Pancreas (tissue), 10 donors: ENCODE results near the gene ABCB1. TPM values are rescaled to one million over a fixed set of nuclear protein-coding genes. Genes with fewer than 3 reads are reported as not detected.

Source experiments
- ATAC-seq, 4 donors: fragments of 200-7000 bp; cut with Tn5 transposase; one replicate each; pipeline versions ENCODE4 v1.8.0 to v1.9.1; 2020; ENCODE audit warnings: mild to moderate bottlenecking in 4 of 4, moderate library complexity in 4 of 4
- DNase-seq, 6 donors: peaks; one replicate each; pipeline ENCODE4 v3.0.0-alpha.2; 2020
- FAIRE-seq: peaks from 2 replicates; lab custom pipeline; 2012; peaks lifted over from hg19 to GRCh38; lab: Jason Lieb, UNC
- H3K27ac ChIP-seq, 4 donors: fragments of 200-600 bp; sonication (generic); 1 replicate in 3 of 4; 2 replicates in 1 of 4; pipeline versions ENCODE4 v1.5.0 to v1.8.0; 2020
- H3K27me3 ChIP-seq, 4 donors: fragments of 200-600 bp; one replicate each; pipeline ENCODE4 v1.8.0; 2021
- H3K36me3 ChIP-seq, 3 donors: fragments of 200-600 bp; sonication (generic) in 1 of 3; one replicate each; pipeline versions ENCODE4 v1.5.0 to v1.8.0; 2020 to 2021
- H3K4me1 ChIP-seq, 3 donors: fragments of 200-600 bp; one replicate each; pipeline ENCODE4 v1.8.0; 2021
- H3K4me3 ChIP-seq, 4 donors: fragments of 200-600 bp; sonication (generic) in 2 of 4; one replicate each; pipeline versions ENCODE4 v1.5.0 to v1.8.0; 2020 to 2021
- H3K9me3 ChIP-seq, 4 donors: fragments of 200-600 bp; one replicate each; pipeline ENCODE4 v1.8.0; 2021
- CTCF ChIP-seq, 4 donors: fragments of 200-600 bp; sonication (generic) in 3 of 4; IDR thresholded peaks; one replicate each; pipeline versions ENCODE4 v1.5.0 to v1.8.0; 2021; ENCODE audit warnings: antibody characterized with exemption in 4 of 4
- WGBS, 2 donors: extraction: QIAGEN DNeasy Blood & Tissue Kit; methylation state at CpG; one replicate each; pipeline ENCODE4 v1.1.7; 2013; 5-methylcytosine and 5-hydroxymethylcytosine counted together
- intact Hi-C, 3 donors: fragments of 100-400 bp; cut with DNase I; formaldehyde crosslinking; loops; one replicate each; pipeline versions ENCODE4 v1.11.1 to v1.14.2; 2022
- polyA plus RNA-seq, 2 donors: library from polyadenylated mRNA; stranded (reverse); fragments of 200-250 nt; gene quantifications; one replicate each; pipeline ENCODE4 v1.2.3, GENCODE V29; 2013
- total RNA-seq, 6 donors: library from RNA; stranded (reverse); fragmentation: NEBNext Ultra II Directional in 4 of 6; extraction: Animal tissue kit (Norgen Biotek cat#: 25700) in 4 of 6; gene quantifications; one replicate each; pipeline versions ENCODE4 v1.2.1 to v1.2.4, GENCODE V29; 2021 to 2023
- donor health status: healthy with polysubstance abuse.
- donor health status: DM: no; HTN: no; CAD: no; lungs with moderate emphysema.
- donor health status: DM: no; HTN: no; CAD: no.
- donor health status: control.
- donor health status: control.
- donor health status: Bipolar disorder and iron deficiency.
- donor health status: DM: yes; HTN: yes; CAD: no.
- donor health status: DM: no; HTN: no; CAD: no.
- donor health status: DM: no; HTN: no; CAD: no.
- donor health status: DM: yes; HTN: yes; CAD: no.

ABCB1 gene
- total and polyA plus RNA-seq, 8 donors, result 1.8 to 9.7 (median 3.0) TPM

GRCh38 chr7:87543623-87544022, 57.1 kb downstream of the ABCB1 start:
- no peak for TF ChIP-seq CTCF (IDR thresholded peaks at IDR 0.05)
- Histone ChIP-seq H3K27ac (no peak overlapping the region), H3K4me1 (no peaks in the 10 kb centered on the region), H3K9me3 (no peaks in the 10 kb centered on the region), H3K4me3 (no peak overlapping the region), H3K27me3 (no peaks in the 10 kb centered on the region), H3K36me3 (no peaks in the 10 kb centered on the region)
- FAIRE-seq, result no peak
- no peak for DNase-seq
- intact Hi-C loops, result no loop called here
- ATAC-seq, result no peak
- WGBS, 2 donors, result 68 to 81% methylated on average over 1 of the region's 1 CpG

- WGBS, 2 donors, result 66 to 90% methylated on average over 1 of the region's 1 CpG
- intact Hi-C loops, result no loop called here
- no peak for FAIRE-seq
Measured at GRCh38 chr7:87541648-87542047, 59.0 kb downstream of the ABCB1 start.

GRCh38 chr7:87538052-87538451, 62.6 kb downstream of the ABCB1 start:
- ATAC-seq (no peak), DNase-seq (no peak), FAIRE-seq (no peak)
- no peak overlapping the region for H3K27ac ChIP-seq
- H3K27me3 ChIP-seq, result no peaks in the 10 kb centered on the region
- WGBS, 2 donors, result 13 to 20% methylated on average over 1 of the region's 1 CpG
- intact Hi-C loops, result no loop called here
- H3K4me3 ChIP-seq, result no peak overlapping the region
- H3K36me3 ChIP-seq, result no peaks in the 10 kb centered on the region
- H3K9me3 ChIP-seq, result no peaks in the 10 kb centered on the region
- no peaks in the 10 kb centered on the region for H3K4me1 ChIP-seq
- TF ChIP-seq CTCF (IDR thresholded peaks at IDR 0.05), result no peak

More at GRCh38 chr7:87541648-87542047, 59.0 kb downstream of the ABCB1 start:
- ATAC-seq (no peak), DNase-seq (no peak)
- no peaks in the 10 kb centered on the region for H3K9me3 ChIP-seq
- no peaks in the 10 kb centered on the region for H3K27me3 ChIP-seq
- no peak for TF ChIP-seq CTCF (IDR thresholded peaks at IDR 0.05)
- no peaks in the 10 kb centered on the region for H3K36me3 ChIP-seq
- H3K4me3 ChIP-seq, result no peak overlapping the region
- H3K27ac ChIP-seq, result no peak overlapping the region
- H3K4me1 ChIP-seq, result no peaks in the 10 kb centered on the region

GRCh38 chr7:87534072-87534471, 66.6 kb downstream of the ABCB1 start:
- no peak overlapping the region for H3K27ac ChIP-seq
- intact Hi-C loops, result no loop called here

GRCh38 chr7:87530126-87530525, 70.6 kb downstream of the ABCB1 start:
- Histone ChIP-seq H3K36me3 (no peaks in the 10 kb centered on the region), H3K27ac (no peak overlapping the region), H3K4me3 (no peak overlapping the region), H3K4me1 (no peaks in the 10 kb centered on the region), H3K9me3 (no peaks in the 10 kb centered on the region), H3K27me3 (no peaks in the 10 kb centered on the region)
- ATAC-seq (no peak), DNase-seq (no peak), FAIRE-seq (no peak)
- TF ChIP-seq CTCF (IDR thresholded peaks at IDR 0.05), result no peak
- intact Hi-C loops, result no loop called here

More at GRCh38 chr7:87534072-87534471, 66.6 kb downstream of the ABCB1 start:
- TF ChIP-seq CTCF (IDR thresholded peaks at IDR 0.05), result no peak
- no peaks in the 10 kb centered on the region for H3K9me3 ChIP-seq
- H3K36me3 ChIP-seq, result no peaks in the 10 kb centered on the region
- H3K27me3 ChIP-seq, result no peaks in the 10 kb centered on the region
- no peaks in the 10 kb centered on the region for H3K4me1 ChIP-seq
- DNase-seq (no peak), ATAC-seq (no peak), FAIRE-seq (no peak)
- 71 to 91% methylated on average over 2 of the region's 2 CpGs for WGBS, 2 donors
- H3K4me3 ChIP-seq, result no peak overlapping the region
